Measurements from ENCODE around the gene DUS4L.

GRCh38 chr7:107560898-107561516, 2.8 kb upstream of the DUS4L start:
- TF ChIP-seq CTCF (IDR thresholded peaks at IDR 0.05; ENCODE audit: borderline replicate concordance, extremely low read depth, low read length, poor library complexity, severe bottlenecking) (no peak), EZH2 (IDR thresholded peaks at IDR 0.05; ENCODE audit: borderline replicate concordance, low read depth, low read length, severe bottlenecking) (no peak)
